ENCODE data around the gene PTPRN2. TPM values are rescaled to one million over a fixed set of nuclear protein-coding genes. Genes with fewer than 3 reads are reported as not detected.

PTPRN2 gene
- total RNA-seq, 4 donors from 2014 or later: 6.6 to 10.7 (median 8.2) TPM

DNA sequence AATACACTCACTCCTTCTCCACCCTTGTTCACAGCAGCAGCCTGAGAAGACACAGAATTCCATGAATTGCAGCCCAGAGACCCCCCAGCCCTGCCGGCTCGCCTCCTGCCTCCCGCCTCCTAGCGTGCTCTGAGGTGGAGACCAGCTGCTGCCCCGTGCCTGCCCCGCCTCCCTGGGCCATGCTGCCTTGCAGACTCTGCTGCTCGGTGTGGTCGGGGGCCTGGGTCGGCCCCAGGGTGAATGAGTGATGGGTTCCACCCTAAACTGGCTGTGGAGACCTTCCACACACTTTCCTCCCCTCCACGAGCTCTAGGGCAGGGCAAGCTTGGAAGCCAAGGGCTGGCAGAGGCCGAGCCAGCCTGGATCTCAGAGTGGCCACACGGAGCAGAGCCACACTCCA, 771.5 kb downstream of the PTPRN2 start:
- Histone ChIP-seq H3K9me3 (peaks cover 0 to 28% (median 0%) of the 10 kb centered on the region in 4 donors), H3K4me1 (no peaks in the 10 kb centered on the region), H3K27me3 (no peaks in the 10 kb centered on the region), H3K27ac (no peak overlapping the region), H3K36me3 (no peaks in the 10 kb centered on the region), H3K4me3 (no peak overlapping the region)
- TF ChIP-seq POLR2A (IDR thresholded peaks at IDR 0.05): no peak
- TF ChIP-seq EP300 (IDR thresholded peaks at IDR 0.05): no peak
- TF ChIP-seq, protein P1, sequence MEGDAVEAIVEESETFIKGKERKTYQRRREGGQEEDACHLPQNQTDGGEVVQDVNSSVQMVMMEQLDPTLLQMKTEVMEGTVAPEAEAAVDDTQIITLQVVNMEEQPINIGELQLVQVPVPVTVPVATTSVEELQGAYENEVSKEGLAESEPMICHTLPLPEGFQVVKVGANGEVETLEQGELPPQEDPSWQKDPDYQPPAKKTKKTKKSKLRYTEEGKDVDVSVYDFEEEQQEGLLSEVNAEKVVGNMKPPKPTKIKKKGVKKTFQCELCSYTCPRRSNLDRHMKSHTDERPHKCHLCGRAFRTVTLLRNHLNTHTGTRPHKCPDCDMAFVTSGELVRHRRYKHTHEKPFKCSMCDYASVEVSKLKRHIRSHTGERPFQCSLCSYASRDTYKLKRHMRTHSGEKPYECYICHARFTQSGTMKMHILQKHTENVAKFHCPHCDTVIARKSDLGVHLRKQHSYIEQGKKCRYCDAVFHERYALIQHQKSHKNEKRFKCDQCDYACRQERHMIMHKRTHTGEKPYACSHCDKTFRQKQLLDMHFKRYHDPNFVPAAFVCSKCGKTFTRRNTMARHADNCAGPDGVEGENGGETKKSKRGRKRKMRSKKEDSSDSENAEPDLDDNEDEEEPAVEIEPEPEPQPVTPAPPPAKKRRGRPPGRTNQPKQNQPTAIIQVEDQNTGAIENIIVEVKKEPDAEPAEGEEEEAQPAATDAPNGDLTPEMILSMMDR (IDR thresholded peaks at IDR 0.05): no peak
- 43 to 60% methylated on average over 12 of the region's 12 CpGs for WGBS, 2 donors
- DNase-seq (ENCODE audit: low spot score in 2 of 2): no peak

DNA sequence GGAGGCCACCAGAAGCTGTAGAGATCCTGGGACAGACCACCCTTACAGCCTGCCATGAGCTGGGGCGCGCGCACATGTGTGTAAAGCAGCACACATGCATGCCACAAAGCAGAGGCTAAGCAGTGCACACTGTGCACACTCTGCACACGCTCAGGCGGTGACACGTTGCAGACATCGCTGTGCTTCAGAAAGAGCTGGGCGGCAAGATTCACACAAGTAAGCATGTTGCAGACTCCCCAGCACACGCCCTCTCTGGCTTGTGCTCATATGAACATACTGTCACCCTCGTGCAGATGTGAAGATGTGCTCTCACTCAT, 772.0 kb downstream of the PTPRN2 start:
- 84 to 85% methylated on average over 10 of the region's 10 CpGs for WGBS, 2 donors
- Histone ChIP-seq H3K27me3 (no peaks in the 10 kb centered on the region), H3K27ac (no peak overlapping the region), H3K9me3 (peaks cover 0 to 28% (median 0%) of the 10 kb centered on the region in 4 donors), H3K36me3 (no peaks in the 10 kb centered on the region), H3K4me3 (no peak overlapping the region), H3K4me1 (no peaks in the 10 kb centered on the region)
- no peak for TF ChIP-seq POLR2A (IDR thresholded peaks at IDR 0.05)
- no peak for TF ChIP-seq EP300 (IDR thresholded peaks at IDR 0.05)
- DNase-seq (ENCODE audit: low spot score in 2 of 2): no peak

GRCh38 chr7:157814931-157815705, 772.5 kb downstream of the PTPRN2 start:
- Histone ChIP-seq H3K4me3 (no peak overlapping the region), H3K9me3 (peaks cover 0 to 29% (median 0%) of the 10 kb centered on the region in 4 donors), H3K27me3 (no peaks in the 10 kb centered on the region), H3K4me1 (no peaks in the 10 kb centered on the region), H3K27ac (no peak overlapping the region), H3K36me3 (no peaks in the 10 kb centered on the region)
- 78% methylated on average over 23 of the region's 28 CpGs for WGBS, 2 donors
- DNase-seq (ENCODE audit: low spot score in 2 of 2): no peak
- TF ChIP-seq POLR2A (IDR thresholded peaks at IDR 0.05): no peak
- TF ChIP-seq, protein P1 (IDR thresholded peaks at IDR 0.05): no peak
- no peak for TF ChIP-seq EP300 (IDR thresholded peaks at IDR 0.05)

DNA sequence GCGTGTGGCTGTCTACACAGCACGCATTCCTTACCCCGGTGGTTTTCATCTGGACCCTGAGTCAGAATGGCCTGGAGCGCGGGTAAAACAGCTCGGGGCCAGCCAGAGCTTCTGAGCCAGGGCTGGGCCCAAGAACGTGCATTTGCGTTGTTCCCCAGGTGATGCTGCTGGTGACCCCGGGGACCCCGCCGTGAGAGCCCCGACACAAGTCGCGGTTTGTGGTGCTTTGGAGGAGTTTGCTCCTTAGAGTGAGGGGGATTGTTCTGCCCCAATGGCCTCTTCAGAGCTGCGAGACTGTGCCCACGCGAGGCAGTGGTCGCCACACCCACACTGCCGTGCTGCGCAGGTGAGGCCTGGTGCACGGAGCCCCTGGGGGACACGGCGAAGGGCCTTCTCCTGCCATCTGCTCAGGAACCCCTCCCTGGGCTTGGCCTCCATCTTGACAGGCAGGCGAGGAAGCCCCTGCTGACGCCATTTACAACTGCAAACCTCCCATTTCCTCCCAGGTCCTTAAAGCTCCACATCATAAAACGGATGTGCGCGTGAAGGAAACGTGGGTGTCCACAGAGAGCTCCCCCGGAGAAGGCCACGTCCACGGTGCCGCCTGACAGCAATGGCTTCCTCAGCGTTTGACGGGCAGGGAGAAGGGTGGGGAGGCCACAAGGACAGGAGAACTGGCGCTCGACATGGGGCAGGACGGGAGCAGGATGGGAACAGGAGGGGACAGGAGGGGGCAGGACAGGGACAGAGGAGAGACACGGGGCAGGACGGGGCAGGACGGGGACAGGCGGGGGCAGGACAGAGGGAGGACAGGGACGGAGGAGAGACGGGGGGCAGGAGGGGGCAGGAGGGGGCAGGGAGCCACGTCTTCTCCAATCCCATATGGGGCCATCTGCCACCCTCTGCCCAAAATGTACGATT, 773.6 kb downstream of the PTPRN2 start:
- DNase-seq (ENCODE audit: low spot score in 2 of 2): no peak
- 81 to 83% methylated on average over 45 of the region's 46 CpGs for WGBS, 2 donors
- no peaks in the 10 kb centered on the region for H3K36me3 ChIP-seq
- no peak overlapping the region for H3K4me3 ChIP-seq
- no peak overlapping the region for H3K27ac ChIP-seq
- H3K27me3 ChIP-seq: no peaks in the 10 kb centered on the region
- H3K4me1 ChIP-seq: no peaks in the 10 kb centered on the region
- H3K9me3 ChIP-seq: peaks cover 0 to 40% (median 0%) of the 10 kb centered on the region in 4 donors
- TF ChIP-seq POLR2A (IDR thresholded peaks at IDR 0.05): no peak
- TF ChIP-seq, protein P1 (IDR thresholded peaks at IDR 0.05): no peak
- no peak for TF ChIP-seq EP300 (IDR thresholded peaks at IDR 0.05)

DNA sequence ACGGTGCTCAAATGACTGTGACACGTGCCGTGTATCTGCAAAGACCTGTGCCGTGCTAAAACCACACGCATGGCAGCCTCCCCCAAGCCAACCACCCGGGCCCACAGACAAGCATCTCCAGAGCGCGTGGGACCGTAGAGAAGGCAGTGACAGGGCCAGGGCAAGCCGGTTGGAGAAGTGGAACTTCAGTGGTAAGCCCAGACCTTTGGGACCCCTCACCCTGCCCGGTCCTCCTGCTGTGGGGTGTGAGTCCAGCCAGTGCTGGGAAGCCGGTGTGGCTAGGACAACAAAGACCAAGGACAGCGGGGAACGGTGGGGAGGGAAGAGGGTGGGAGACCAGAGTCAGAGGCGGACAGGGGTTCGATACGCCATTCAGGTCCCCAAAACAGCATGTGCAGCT, 774.6 kb downstream of the PTPRN2 start:
- H3K27me3 ChIP-seq: no peaks in the 10 kb centered on the region
- H3K4me3 ChIP-seq: no peak overlapping the region
- 89 to 93% methylated on average over 17 of the region's 17 CpGs for WGBS, 2 donors
- H3K4me1 ChIP-seq: no peaks in the 10 kb centered on the region
- no peak overlapping the region for H3K27ac ChIP-seq
- H3K9me3 ChIP-seq: peaks cover 0 to 50% (median 0%) of the 10 kb centered on the region in 4 donors
- no peak for DNase-seq (ENCODE audit: low spot score in 2 of 2)
- no peaks in the 10 kb centered on the region for H3K36me3 ChIP-seq
- TF ChIP-seq POLR2A (IDR thresholded peaks at IDR 0.05) (no peak), EP300 (IDR thresholded peaks at IDR 0.05) (no peak)
- TF ChIP-seq, protein P1 (IDR thresholded peaks at IDR 0.05): no peak
